Osteoblast (primary cell): ENCODE data around the gene TSEN15. TPM values are rescaled to one million over a fixed set of nuclear protein-coding genes. Genes with fewer than 3 reads are reported as not detected.
"Not testable (repeated sequence)": the region's sequence is repeated elsewhere in the genome, so short reads cannot be mapped to it uniquely, and the experiment has no call there.

Experiments
- DNase-seq: peaks from one replicate; pipeline ENCODE4 v3.0.0; 2011; ENCODE audit warnings: low spot score, mixed read lengths; ENCODE audit not compliant: insufficient read length; ENCODE audit errors: missing footprints
- H2AFZ ChIP-seq: 2 replicates; pipeline ENCODE4 v1.6.0; 2011; ENCODE audit warnings: mild to moderate bottlenecking, low read length
- H3K27ac ChIP-seq: 2 replicates; pipeline ENCODE4 v1.5.1; 2011; ENCODE audit warnings: mild to moderate bottlenecking, low read depth, low read length, moderate library complexity
- H3K27me3 ChIP-seq: 2 replicates; pipeline ENCODE4 v1.6.0; 2012; ENCODE audit warnings: mild to moderate bottlenecking, control low read depth, inconsistent platforms, low read length, moderate library complexity; ENCODE audit not compliant: insufficient read depth
- H3K36me3 ChIP-seq: 2 replicates; pipeline ENCODE4 v1.5.1; 2011; ENCODE audit warnings: mild to moderate bottlenecking, low read length, control low read depth, moderate library complexity; ENCODE audit not compliant: insufficient read depth
- H3K4me1 ChIP-seq: 2 replicates; pipeline ENCODE4 v1.5.1; 2011; ENCODE audit warnings: mild to moderate bottlenecking, low read length, control low read depth, moderate library complexity; ENCODE audit not compliant: insufficient read depth
- H3K4me2 ChIP-seq: 2 replicates; pipeline ENCODE4 v1.6.0; 2011; ENCODE audit warnings: mild to moderate bottlenecking, low read length; ENCODE audit not compliant: insufficient read depth
- H3K4me3 ChIP-seq: fragments of 200-600 bp; sonication (generic); 3 replicates; pipeline ENCODE4 v1.5.1; 2012; ENCODE audit warnings: mild to moderate bottlenecking, low read length, inconsistent platforms; ENCODE audit not compliant: insufficient read depth
- H3K79me2 ChIP-seq: 2 replicates; pipeline ENCODE4 v1.6.0; 2012; ENCODE audit warnings: mild to moderate bottlenecking, low read length, control low read depth, inconsistent platforms; ENCODE audit not compliant: insufficient read depth
- H3K9me3 ChIP-seq: 2 replicates; pipeline ENCODE4 v1.5.1; 2011; ENCODE audit warnings: low read depth, low read length, control low read depth
- H4K20me1 ChIP-seq: 2 replicates; pipeline ENCODE4 v1.6.0; 2012; ENCODE audit warnings: mild to moderate bottlenecking, low read length, control low read depth; ENCODE audit not compliant: insufficient read depth
- total RNA-seq: library from RNA; depleted of rRNA; stranded (reverse); fragments of >200 nt; gene quantifications from 2 replicates; pipeline ENCODE4 v1.2.3, GENCODE V29; 2012
- TF ChIP-seq, protein P1 (sequence below): IDR thresholded peaks from 2 replicates; pipeline ENCODE4 v1.5.1; 2011; ENCODE audit warnings: mild to moderate bottlenecking, low read depth, low read length, moderate library complexity; ENCODE audit errors: extremely low read depth

TSEN15 gene
- total RNA-seq, 1 donor: 51.8 TPM

DNA sequence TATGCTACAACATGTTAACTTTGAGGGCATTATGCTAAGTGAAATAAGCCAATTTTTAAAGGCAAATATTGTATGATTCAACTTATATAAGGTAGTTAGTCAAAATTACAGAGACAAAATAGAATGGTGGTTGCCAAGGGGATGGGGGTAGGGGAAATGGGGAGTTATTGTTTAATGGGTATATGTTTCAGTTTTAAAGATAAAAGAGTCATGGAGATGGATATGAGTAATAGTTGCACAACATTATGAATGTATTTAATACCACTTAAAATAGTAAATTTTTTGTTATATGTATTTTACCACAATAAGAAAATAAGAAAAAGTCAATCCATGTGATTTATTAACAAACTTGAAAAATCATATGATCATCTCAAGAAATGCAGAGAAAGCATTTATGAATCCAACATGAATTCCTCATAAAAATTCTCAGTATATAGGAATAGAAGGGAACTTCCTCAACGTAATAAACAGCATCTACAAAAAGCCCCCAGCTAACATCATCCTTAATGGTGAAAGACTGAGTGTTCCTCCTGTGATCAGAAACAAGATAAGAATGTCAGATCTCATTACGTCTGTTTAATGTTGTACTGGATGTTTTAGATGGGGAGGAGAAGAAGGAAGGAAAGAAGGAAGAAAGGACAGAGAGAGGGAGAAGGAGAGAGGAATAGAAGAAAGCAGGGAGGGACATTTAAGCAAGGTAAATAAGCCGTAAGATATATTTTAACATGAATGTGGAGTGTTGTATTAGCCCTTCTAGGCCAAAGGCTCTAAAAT is 6.7 kb upstream of the TSEN15 start:
- TF ChIP-seq, protein P1, sequence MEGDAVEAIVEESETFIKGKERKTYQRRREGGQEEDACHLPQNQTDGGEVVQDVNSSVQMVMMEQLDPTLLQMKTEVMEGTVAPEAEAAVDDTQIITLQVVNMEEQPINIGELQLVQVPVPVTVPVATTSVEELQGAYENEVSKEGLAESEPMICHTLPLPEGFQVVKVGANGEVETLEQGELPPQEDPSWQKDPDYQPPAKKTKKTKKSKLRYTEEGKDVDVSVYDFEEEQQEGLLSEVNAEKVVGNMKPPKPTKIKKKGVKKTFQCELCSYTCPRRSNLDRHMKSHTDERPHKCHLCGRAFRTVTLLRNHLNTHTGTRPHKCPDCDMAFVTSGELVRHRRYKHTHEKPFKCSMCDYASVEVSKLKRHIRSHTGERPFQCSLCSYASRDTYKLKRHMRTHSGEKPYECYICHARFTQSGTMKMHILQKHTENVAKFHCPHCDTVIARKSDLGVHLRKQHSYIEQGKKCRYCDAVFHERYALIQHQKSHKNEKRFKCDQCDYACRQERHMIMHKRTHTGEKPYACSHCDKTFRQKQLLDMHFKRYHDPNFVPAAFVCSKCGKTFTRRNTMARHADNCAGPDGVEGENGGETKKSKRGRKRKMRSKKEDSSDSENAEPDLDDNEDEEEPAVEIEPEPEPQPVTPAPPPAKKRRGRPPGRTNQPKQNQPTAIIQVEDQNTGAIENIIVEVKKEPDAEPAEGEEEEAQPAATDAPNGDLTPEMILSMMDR: no peak
- no peaks in the 10 kb centered on the region for H3K4me1 ChIP-seq
- H3K4me2 ChIP-seq: no peak overlapping the region
- no peaks in the 10 kb centered on the region for H4K20me1 ChIP-seq
- H3K9me3 ChIP-seq: no peaks in the 10 kb centered on the region
- H3K4me3 ChIP-seq: no peak overlapping the region
- no peaks in the 10 kb centered on the region for H3K36me3 ChIP-seq
- H3K27ac ChIP-seq: no peak overlapping the region
- peaks cover 6% of the 10 kb centered on the region for H3K27me3 ChIP-seq
- H2AFZ ChIP-seq: no peak overlapping the region
- no peak for DNase-seq
- H3K79me2 ChIP-seq: no peaks in the 10 kb centered on the region

DNA sequence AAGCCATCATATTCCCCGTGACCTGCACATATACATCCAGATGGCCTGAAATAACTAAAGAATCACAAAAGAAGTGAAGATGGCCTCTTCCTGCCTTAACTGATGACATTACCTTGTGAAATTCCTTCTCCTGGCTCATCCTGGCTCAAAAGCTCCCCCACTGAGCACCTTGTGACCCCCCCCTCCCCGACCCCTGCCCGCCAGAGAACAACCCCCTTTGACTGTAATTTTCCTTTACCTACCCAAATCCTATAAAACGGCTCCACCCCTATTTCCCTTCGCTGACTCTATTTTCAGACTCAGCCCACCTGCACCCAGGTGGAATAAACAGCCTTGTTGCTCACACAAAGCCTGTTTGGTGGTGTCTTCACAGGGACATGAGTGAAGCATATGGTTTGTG is 4.0 kb upstream of the TSEN15 start:
- not testable (repeated sequence) for H3K27ac ChIP-seq, H3K27me3 ChIP-seq, H3K9me3 ChIP-seq, H3K36me3 ChIP-seq, H2AFZ ChIP-seq, H3K79me2 ChIP-seq, H4K20me1 ChIP-seq, H3K4me2 ChIP-seq, H3K4me3 ChIP-seq, H3K4me1 ChIP-seq, DNase-seq

DNA sequence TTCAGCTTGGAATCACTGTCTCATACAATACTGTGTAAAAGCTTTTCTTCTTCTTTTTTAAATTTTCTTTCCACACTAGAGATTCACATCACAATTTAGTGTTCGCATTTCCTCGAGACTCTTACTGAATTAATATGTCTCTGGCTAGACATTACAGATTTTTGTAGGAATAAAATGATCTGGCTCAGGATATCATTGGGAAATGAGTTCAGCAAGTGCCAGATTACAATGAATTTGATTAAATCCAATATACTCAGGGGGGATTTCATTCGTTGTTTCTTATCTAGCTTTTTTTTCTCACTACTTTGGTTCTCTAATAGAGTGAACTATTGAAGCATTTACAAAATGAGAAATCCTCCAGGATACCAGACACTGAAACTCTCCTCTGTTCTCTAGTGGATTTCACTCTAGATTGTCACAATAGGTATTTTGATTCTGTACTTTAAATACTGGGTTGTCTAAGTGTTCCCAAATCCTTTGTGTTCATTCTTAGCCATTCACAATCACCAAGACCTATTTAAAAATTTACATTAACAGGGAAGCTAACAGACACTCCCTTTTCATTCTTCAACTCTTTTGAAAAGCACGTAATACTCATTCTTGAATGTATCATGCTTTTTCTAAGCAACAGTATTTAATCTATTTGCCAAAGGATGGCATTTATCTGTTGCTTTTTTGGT is 2.8 kb upstream of the TSEN15 start:
- TF ChIP-seq, protein P1: no peak
- Histone ChIP-seq H3K4me2 (no peak overlapping the region), H3K79me2 (peaks cover 21% of the 10 kb centered on the region), H3K4me1 (peaks cover 18% of the 10 kb centered on the region), H3K27ac (no peak overlapping the region), H2AFZ (no peak overlapping the region), H3K9me3 (no peaks in the 10 kb centered on the region), H3K4me3 (no peak overlapping the region), H4K20me1 (no peaks in the 10 kb centered on the region), H3K27me3 (peaks cover 4% of the 10 kb centered on the region), H3K36me3 (no peaks in the 10 kb centered on the region)
- no peak for DNase-seq

DNA sequence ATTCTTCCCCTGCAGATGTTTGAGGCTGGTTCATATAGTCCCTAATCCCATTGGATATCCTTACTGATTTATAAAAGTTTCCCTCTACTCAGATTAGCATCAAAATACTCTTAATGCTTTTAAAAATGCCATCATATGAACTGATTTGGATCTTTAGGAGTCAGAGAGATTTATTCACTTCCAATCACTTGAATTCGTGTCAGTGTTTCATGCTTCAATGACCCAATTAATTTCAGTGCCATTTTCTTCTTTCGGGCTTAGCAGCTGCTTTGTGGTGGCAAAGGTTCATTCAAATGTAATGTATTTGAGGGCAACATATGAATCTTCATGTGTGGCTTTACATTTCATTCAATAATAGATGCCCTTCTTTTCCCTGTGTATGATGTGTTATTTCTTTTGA is 2.2 kb upstream of the TSEN15 start:
- Histone ChIP-seq H3K9me3 (no peaks in the 10 kb centered on the region), H2AFZ (no peak overlapping the region), H3K79me2 (peaks cover 26% of the 10 kb centered on the region), H3K4me3 (no peak overlapping the region), H3K36me3 (no peaks in the 10 kb centered on the region), H3K27me3 (peaks cover 4% of the 10 kb centered on the region), H3K4me1 (peaks cover 18% of the 10 kb centered on the region), H4K20me1 (no peaks in the 10 kb centered on the region), H3K27ac (no peak overlapping the region), H3K4me2 (no peak overlapping the region)
- TF ChIP-seq, protein P1: no peak
- no peak for DNase-seq
